Measurements from ENCODE around the gene PDE4D.

DNA sequence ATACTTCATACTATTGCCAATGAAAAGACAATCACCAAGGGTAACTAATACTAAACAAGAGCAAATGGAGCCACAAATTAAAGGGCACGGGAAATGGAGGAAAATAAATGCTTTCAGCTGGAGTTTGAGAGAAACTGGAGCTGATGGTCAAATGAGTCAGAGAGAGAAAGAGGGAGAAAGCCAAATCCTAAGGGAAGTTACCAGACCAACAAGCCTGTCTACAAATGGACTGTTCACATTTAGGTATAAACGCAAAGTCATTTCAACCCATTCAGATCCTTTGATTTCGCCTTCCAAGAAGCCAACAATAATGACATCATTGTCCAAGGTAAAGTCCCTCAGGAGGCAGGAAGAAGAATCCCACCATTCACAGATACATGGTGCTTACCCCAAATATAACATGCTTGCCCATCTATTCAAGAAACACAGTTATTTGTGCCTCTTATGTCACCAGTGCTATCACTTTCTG, 958.9 kb downstream of the PDE4D start:
- TF ChIP-seq, protein P1, sequence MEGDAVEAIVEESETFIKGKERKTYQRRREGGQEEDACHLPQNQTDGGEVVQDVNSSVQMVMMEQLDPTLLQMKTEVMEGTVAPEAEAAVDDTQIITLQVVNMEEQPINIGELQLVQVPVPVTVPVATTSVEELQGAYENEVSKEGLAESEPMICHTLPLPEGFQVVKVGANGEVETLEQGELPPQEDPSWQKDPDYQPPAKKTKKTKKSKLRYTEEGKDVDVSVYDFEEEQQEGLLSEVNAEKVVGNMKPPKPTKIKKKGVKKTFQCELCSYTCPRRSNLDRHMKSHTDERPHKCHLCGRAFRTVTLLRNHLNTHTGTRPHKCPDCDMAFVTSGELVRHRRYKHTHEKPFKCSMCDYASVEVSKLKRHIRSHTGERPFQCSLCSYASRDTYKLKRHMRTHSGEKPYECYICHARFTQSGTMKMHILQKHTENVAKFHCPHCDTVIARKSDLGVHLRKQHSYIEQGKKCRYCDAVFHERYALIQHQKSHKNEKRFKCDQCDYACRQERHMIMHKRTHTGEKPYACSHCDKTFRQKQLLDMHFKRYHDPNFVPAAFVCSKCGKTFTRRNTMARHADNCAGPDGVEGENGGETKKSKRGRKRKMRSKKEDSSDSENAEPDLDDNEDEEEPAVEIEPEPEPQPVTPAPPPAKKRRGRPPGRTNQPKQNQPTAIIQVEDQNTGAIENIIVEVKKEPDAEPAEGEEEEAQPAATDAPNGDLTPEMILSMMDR (IDR thresholded peaks at IDR 0.05): no peak
- TF ChIP-seq EZH2 (IDR thresholded peaks at IDR 0.05): no peak

Data from neural progenitor cell (in vitro differentiated cells).